ENCODE measurements around the gene ASTE1. TPM values are rescaled to one million over a fixed set of nuclear protein-coding genes. Genes with fewer than 3 reads are reported as not detected.

The ASTE1 gene
- total RNA-seq, 1 experiment from 2014 or later = 2.4 TPM

- Histone ChIP-seq H2AFZ (ENCODE audit: low read depth, low read length, poor library complexity, severe bottlenecking) (no peak overlapping the region), H3K36me3 (ENCODE audit: control insufficient read depth in 1 of 2, insufficient read depth in 2 of 2, low read length in 2 of 2) (no peaks in the 10 kb centered on the region; a peak in 1 of 4 replicates), H4K20me1 (ENCODE audit: insufficient read depth) (no peaks in the 10 kb centered on the region), H3K27ac (ENCODE audit: low read depth, low read length) (no peak overlapping the region), H3K79me2 (ENCODE audit: insufficient read depth, low read length) (no peaks in the 10 kb centered on the region), H3K27me3 (ENCODE audit: insufficient read depth, low read length) (no peaks in the 10 kb centered on the region), H3K9me3 (ENCODE audit: control insufficient read depth in 1 of 2, insufficient read depth in 1 of 2, low read depth in 1 of 2, low read length in 2 of 2) (no peaks in the 10 kb centered on the region), H3K4me2 (ENCODE audit: low read length) (no peak overlapping the region), H3K9me2 (ENCODE audit: insufficient read depth) (no peaks in the 10 kb centered on the region), H3K4me3 (replicated peaks in 1 of 2; ENCODE audit: low read depth in 1 of 2, low read length in 2 of 2) (no peak overlapping the region), H3K9ac (ENCODE audit: low read length) (no peak overlapping the region), H3K4me1 (ENCODE audit: control insufficient read depth in 1 of 2, insufficient read depth in 2 of 2, low read length in 2 of 2) (no peaks in the 10 kb centered on the region)
- ChIA-PET POLR2A (no interaction called here), RAD21 (ENCODE audit: low non-redundant PET in 1 of 2, low total read pairs in 2 of 2, uncharacterized antibody in 2 of 2, unreplicated experiment in 2 of 2) (no interaction called here), CTCF (interaction anchor here (0.7 kb wide), 1 partner anchor 346 kb away, joined by 3 read pairs; no protein-coding TSS in a partner anchor)
- intact Hi-C loops (cut with micrococcal nuclease) = no loop called here
- ATAC-seq (no peak), DNase-seq (ENCODE audit: low read depth, low spot score) (no peak)
- TF ChIP-seq POLR2A (IDR thresholded peaks at IDR 0.05; ENCODE audit: borderline replicate concordance, extremely low read depth, insufficient read depth, insufficient read length) = no peak
- TF ChIP-seq JUND (IDR thresholded peaks at IDR 0.05) = no peak
- TF ChIP-seq, protein P1, sequence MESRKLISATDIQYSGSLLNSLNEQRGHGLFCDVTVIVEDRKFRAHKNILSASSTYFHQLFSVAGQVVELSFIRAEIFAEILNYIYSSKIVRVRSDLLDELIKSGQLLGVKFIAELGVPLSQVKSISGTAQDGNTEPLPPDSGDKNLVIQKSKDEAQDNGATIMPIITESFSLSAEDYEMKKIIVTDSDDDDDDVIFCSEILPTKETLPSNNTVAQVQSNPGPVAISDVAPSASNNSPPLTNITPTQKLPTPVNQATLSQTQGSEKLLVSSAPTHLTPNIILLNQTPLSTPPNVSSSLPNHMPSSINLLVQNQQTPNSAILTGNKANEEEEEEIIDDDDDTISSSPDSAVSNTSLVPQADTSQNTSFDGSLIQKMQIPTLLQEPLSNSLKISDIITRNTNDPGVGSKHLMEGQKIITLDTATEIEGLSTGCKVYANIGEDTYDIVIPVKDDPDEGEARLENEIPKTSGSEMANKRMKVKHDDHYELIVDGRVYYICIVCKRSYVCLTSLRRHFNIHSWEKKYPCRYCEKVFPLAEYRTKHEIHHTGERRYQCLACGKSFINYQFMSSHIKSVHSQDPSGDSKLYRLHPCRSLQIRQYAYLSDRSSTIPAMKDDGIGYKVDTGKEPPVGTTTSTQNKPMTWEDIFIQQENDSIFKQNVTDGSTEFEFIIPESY (IDR thresholded peaks at IDR 0.05; ENCODE audit: extremely low read depth, insufficient replicate concordance, low read length) = no peak
- no peak for TF ChIP-seq FOSL1 (IDR thresholded peaks at IDR 0.05; ENCODE audit: low read depth)
- no peak for TF ChIP-seq POLR2AphosphoS5 (IDR thresholded peaks at IDR 0.05; ENCODE audit: low read depth, low read length)
- no peak for TF ChIP-seq YY1 (IDR thresholded peaks at IDR 0.05; ENCODE audit: extremely low read depth, insufficient replicate concordance, low read depth, low read length)
- no peak for TF ChIP-seq CBX3 (IDR thresholded peaks at IDR 0.05; ENCODE audit: low read depth)
- no peak for TF ChIP-seq EZH2 (IDR thresholded peaks at IDR 0.05)
- TF ChIP-seq TCF7L2 (IDR thresholded peaks at IDR 0.05; ENCODE audit: borderline replicate concordance, extremely low read depth, insufficient read depth, insufficient read length) = no peak
- no peak for TF ChIP-seq EGR1 (IDR thresholded peaks at IDR 0.05; ENCODE audit: low read depth)
- TF ChIP-seq SRF (IDR thresholded peaks at IDR 0.05; ENCODE audit: low read depth) = no peak
- no TSS peak for BruUV-seq (replicated peaks)
Observed at GRCh38 chr3:131009698-131010097, 16.9 kb downstream of the ASTE1 start.
